Epithelial cell of esophagus (primary cell): ENCODE measurements around the gene CDC14A.
A peak's percentile ranks its signal among the peaks of the same experiment; 100 is the strongest.
"Not testable (repeated sequence)": the region's sequence is repeated elsewhere in the genome, so short reads cannot be mapped to it uniquely, and the experiment has no call there.

Experiments
- DNase-seq: peaks from one replicate; pipeline ENCODE4 v3.0.0; 2010; ENCODE audit warnings: low read depth
- H3K4me3 ChIP-seq: 2 replicates; pipeline ENCODE4 v1.5.1; 2011; ENCODE audit warnings: mild to moderate bottlenecking, low read length, control low read depth
- TF ChIP-seq, protein P1 (sequence below): IDR thresholded peaks from 2 replicates; pipeline ENCODE4 v1.5.1; 2011; ENCODE audit warnings: low read depth, mild to moderate bottlenecking, low read length, control low read depth, inconsistent platforms; ENCODE audit not compliant: insufficient read depth; ENCODE audit errors: missing control alignments

The CDC14A gene

DNA sequence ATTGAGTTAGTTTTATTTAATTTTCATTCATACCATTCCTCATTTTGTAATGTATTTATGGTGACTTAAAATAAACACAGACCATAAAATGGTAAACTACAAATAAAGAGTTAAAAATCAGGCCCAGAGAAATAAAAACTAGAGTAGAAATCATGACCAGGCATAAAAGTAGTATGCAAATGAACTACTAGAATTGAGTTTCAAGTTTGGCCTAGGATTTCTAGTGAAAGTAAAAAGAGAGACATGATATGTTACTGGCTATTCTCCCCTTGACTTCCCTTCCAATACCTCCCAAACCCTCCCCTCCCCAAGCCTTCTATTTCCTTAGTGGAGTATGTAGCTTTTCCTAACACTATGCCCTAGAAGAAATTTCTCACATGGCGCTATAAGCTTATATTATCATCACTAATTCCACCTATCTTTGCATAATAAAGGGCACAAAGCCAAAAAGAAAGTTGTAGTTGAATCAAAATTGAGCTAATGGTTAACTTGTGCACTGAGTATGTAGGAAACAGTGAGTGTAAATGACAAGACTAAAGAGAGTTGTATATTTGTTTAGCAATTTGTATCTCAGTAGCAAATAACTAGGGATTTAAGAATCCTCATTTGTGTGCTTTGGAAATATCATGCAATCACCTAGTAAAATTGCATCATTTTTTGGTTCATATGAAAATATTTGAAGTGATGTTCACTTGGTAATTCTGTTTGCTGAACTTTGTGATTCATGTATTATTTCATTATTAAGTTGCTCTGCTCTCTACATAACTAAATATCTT, 29.7 kb upstream of the CDC14A start:
- peak; percentile 59 for DNase-seq
- TF ChIP-seq, protein P1, sequence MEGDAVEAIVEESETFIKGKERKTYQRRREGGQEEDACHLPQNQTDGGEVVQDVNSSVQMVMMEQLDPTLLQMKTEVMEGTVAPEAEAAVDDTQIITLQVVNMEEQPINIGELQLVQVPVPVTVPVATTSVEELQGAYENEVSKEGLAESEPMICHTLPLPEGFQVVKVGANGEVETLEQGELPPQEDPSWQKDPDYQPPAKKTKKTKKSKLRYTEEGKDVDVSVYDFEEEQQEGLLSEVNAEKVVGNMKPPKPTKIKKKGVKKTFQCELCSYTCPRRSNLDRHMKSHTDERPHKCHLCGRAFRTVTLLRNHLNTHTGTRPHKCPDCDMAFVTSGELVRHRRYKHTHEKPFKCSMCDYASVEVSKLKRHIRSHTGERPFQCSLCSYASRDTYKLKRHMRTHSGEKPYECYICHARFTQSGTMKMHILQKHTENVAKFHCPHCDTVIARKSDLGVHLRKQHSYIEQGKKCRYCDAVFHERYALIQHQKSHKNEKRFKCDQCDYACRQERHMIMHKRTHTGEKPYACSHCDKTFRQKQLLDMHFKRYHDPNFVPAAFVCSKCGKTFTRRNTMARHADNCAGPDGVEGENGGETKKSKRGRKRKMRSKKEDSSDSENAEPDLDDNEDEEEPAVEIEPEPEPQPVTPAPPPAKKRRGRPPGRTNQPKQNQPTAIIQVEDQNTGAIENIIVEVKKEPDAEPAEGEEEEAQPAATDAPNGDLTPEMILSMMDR: no peak
- H3K4me3 ChIP-seq: no peak overlapping the region

GRCh38 chr1:100323419-100324106, 28.7 kb upstream of the CDC14A start:
- DNase-seq: no peak
- no peak overlapping the region for H3K4me3 ChIP-seq
- TF ChIP-seq, protein P1: no peak

DNA sequence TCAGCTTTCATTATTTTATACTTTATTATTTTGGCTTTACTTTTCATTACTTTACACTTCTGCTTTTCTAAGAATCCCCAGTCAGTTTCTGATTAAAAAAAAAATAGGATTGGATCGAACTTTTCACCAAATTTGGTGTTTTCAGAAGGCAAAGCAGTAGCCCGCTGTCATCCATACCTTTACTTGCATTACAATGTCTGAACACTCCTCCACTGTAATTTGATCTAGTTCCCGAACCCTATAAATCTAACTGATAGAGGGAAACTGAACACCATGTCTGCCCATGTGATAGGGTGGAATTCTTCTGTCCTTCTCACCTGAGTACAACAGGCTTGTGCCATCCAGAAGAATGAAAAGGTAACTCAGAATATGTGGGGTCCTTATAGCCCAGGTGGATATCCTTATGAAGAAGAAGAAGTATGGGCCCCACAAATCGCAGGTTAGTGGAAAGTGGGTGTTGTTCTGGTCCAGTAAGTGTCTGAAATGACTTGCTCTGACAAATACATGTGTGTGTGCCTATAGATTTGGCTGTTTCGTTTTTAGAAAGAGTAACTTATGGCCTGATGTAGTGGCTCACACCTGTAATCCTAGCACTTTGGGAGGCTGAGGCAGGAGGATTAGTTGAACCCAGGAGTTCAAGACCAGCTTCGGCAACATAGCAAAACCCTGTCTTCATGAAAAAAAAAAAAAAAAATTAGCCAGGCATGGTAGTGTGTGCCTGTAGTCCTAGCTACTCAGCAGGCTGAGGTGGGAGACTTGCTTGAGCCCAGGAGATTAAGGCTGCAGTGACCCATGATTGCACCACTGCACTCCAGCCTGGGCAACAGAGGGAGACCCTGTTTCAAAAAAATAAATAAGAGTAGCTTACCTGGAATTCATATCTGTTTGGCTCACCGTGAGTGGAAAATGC, 26.6 kb upstream of the CDC14A start:
- no peak overlapping the region for H3K4me3 ChIP-seq
- no peak for DNase-seq
- TF ChIP-seq, protein P1: no peak

DNA sequence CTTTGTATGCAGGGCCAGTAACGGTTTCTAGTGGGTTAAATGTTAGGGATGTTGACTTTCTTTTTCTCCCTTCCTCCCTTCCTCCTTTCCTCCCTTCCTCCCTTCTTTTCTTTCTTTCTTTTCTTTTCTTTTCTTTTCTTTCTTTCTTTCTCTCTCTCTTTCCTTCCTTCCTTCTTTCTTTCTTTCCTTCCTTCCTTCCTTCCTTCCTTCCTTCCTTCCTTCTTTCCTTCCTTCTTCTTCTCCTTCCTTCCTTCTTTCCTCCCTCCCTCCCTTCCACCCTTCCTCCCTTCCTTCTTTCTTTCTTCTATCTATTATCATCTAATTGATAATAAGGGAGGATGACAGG, 26.0 kb upstream of the CDC14A start:
- DNase-seq, H3K4me3 ChIP-seq: not testable (repeated sequence)

DNA sequence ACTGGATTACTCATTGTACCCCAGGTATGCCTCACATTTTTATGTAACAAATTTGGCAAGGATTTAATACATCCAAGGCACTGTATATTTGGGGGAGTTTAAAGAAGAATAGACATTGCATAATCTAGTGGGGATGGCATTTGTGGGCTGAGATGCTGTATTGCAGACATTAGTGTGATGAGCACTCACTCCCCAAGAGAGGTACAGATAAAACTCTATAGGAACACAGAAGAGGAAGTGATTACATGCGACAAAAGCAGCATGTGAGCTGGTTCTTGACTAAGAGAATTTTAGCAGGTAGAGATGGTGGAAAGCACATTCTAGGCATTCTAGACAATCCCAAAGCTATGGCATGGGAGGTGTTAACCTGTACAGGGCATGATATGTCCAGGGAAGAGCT, 24.2 kb upstream of the CDC14A start:
- TF ChIP-seq, protein P1: no peak

DNA sequence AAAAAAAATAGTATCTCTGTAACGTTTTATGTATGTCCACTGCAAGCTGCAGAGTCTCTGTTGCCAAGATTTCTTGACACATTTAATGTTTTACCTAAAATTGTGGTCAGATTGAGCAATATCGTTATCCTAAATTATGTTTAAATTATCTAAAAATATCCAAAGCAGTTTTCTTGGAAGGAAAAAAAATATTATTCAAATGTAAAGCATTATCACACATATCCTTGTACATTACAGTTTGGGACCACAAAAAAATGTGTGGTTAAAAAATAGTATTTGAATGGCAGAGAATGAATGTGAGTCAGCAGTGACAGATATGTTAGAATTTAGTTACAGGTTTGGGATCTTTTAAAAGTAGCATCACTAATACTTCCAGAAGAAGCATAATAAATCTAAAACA, 21.2 kb upstream of the CDC14A start:
- DNase-seq, H3K4me3 ChIP-seq: not testable (repeated sequence)

More for the DNA sequence above, 24.2 kb upstream of the CDC14A start:
- no peak overlapping the region for H3K4me3 ChIP-seq
- DNase-seq: no peak

GRCh38 chr1:100332331-100332730, 20.0 kb upstream of the CDC14A start:
- TF ChIP-seq, protein P1: no peak
- no peak overlapping the region for H3K4me3 ChIP-seq
- no peak for DNase-seq
